Keratinocyte (primary cell): Measurements from ENCODE around the gene SLC22A1. TPM values are rescaled to one million over a fixed set of nuclear protein-coding genes. Genes with fewer than 3 reads are reported as not detected.

Experiments
- DNase-seq: peaks from one replicate; pipeline ENCODE4 v3.0.0-alpha.2; 2011; ENCODE audit warnings: low read depth, missing footprints, low spot score
- FAIRE-seq: peaks from 2 replicates; lab custom pipeline; 2011; peaks lifted over from hg19 to GRCh38; lab: Jason Lieb, UNC
- H2AFZ ChIP-seq: 2 replicates; pipeline ENCODE4 v1.6.0; 2012; ENCODE audit warnings: low read length, control low read depth, inconsistent platforms; ENCODE audit not compliant: control insufficient read depth
- H3K27ac ChIP-seq: 2 replicates; pipeline ENCODE4 v1.5.1; 2011; ENCODE audit warnings: low read length; ENCODE audit not compliant: control insufficient read depth, insufficient read depth
- H3K27me3 ChIP-seq: 3 replicates; pipeline ENCODE4 v1.6.0; 2011; ENCODE audit warnings: low read length; ENCODE audit not compliant: control insufficient read depth, insufficient read depth; ENCODE audit errors: extremely low read depth
- H3K36me3 ChIP-seq, 2 experiments: 2 replicates in 1 of 2; 3 replicates in 1 of 2; pipeline ENCODE4 v1.5.1; 2011; ENCODE audit warnings: low read length in 2 of 2, mild to moderate bottlenecking in 1 of 2; ENCODE audit not compliant: control insufficient read depth in 2 of 2, insufficient read depth in 2 of 2; ENCODE audit errors: extremely low read depth in 1 of 2
- H3K4me1 ChIP-seq: 3 replicates; pipeline ENCODE4 v1.5.1; 2011; ENCODE audit warnings: low read length; ENCODE audit not compliant: control insufficient read depth, insufficient read depth; ENCODE audit errors: extremely low read depth
- H3K4me2 ChIP-seq: 3 replicates; pipeline ENCODE4 v1.6.0; 2011; ENCODE audit warnings: low read depth, low read length; ENCODE audit not compliant: control insufficient read depth, insufficient read depth; ENCODE audit errors: extremely low read depth
- H3K4me3 ChIP-seq, 3 experiments: fragments of 200-600 bp in 1 of 3; sonication (generic) in 1 of 3; 2 replicates in 2 of 3; 3 replicates in 1 of 3; pipeline ENCODE4 v1.5.1; 2011 to 2016; ENCODE audit warnings: low read length in 3 of 3, mild to moderate bottlenecking in 3 of 3, control low read depth in 2 of 3, inconsistent platforms in 1 of 3, low read depth in 1 of 3, mixed read lengths in 1 of 3, mixed run types in 1 of 3, moderate library complexity in 1 of 3; ENCODE audit not compliant: control insufficient read depth in 2 of 3, insufficient read depth in 2 of 3; ENCODE audit errors: extremely low read depth in 1 of 3
- H3K79me2 ChIP-seq: 2 replicates; pipeline ENCODE4 v1.6.0; 2012; ENCODE audit warnings: low read length; ENCODE audit not compliant: control insufficient read depth, insufficient read depth
- H3K9ac ChIP-seq: 3 replicates; pipeline ENCODE4 v1.6.0; 2011; ENCODE audit warnings: low read length; ENCODE audit not compliant: control insufficient read depth, insufficient read depth; ENCODE audit errors: extremely low read depth
- H3K9me1 ChIP-seq: 3 replicates; pipeline ENCODE4 v1.6.0; 2011; ENCODE audit warnings: low read length; ENCODE audit not compliant: control insufficient read depth, insufficient read depth; ENCODE audit errors: extremely low read depth
- H3K9me3 ChIP-seq: 2 replicates; pipeline ENCODE4 v1.5.1; 2012; ENCODE audit warnings: low read depth, low read length; ENCODE audit not compliant: control insufficient read depth
- H4K20me1 ChIP-seq: 3 replicates; pipeline ENCODE4 v1.6.0; 2011; ENCODE audit warnings: low read length; ENCODE audit not compliant: control insufficient read depth, insufficient read depth; ENCODE audit errors: extremely low read depth
- CTCF ChIP-seq, 3 experiments: IDR thresholded peaks in 1 of 3; conservative IDR thresholded peaks in 1 of 3; optimal IDR thresholded peaks in 1 of 3; 2 replicates in 2 of 3; 3 replicates in 1 of 3; pipeline versions ENCODE3 to v1.5.1; 2011; ENCODE audit warnings: low read length in 3 of 3, mild to moderate bottlenecking in 3 of 3, moderate library complexity in 2 of 3, control low read depth in 1 of 3, inconsistent platforms in 1 of 3; ENCODE audit not compliant: insufficient read depth in 2 of 3; ENCODE audit errors: extremely low read depth in 1 of 3
- EZH2 ChIP-seq: IDR thresholded peaks from one replicate; pipeline ENCODE4 v1.6.1; 2012; ENCODE audit warnings: inconsistent platforms, mild to moderate bottlenecking, low read length, moderate library complexity
- dilution Hi-C: fragments of 300-500 bp; cut with MboI; formaldehyde crosslinking; loops from one replicate; pipeline ENCODE4 v1.7.0; 2020; ENCODE audit warnings: low sequenced_read_pairs; ENCODE audit not compliant: extremely low pct_ligation_motif_present
- polyA plus RNA-seq, 5 experiments: library from polyadenylated mRNA; depleted of rRNA in 3 of 5; stranded (reverse) in 3 of 5; stranded (forward) in 1 of 5; unstranded in 1 of 5; fragments of >200 nt; gene quantifications; 1 replicate in 1 of 5; 2 replicates in 3 of 5; 3 replicates in 1 of 5; pipeline versions ENCODE4 v1.2.1 to v1.2.3, GENCODE V29; 2011 to 2012; ENCODE audit warnings: missing spikeins in 2 of 5, low read depth in 1 of 5, low replicate concordance in 1 of 5

Gene SLC22A1
- polyA plus RNA-seq, 1 donor (not counting 4 experiments of a cell fraction or from before 2014, with no cell fraction given), result 0.76 TPM

GRCh38 chr6:160084198-160084776 lies 37.3 kb upstream of the SLC22A1 start:
- no peak for DNase-seq
- no peak for TF ChIP-seq CTCF (optimal IDR thresholded peaks at IDR 0.05 in 1 of 3, IDR thresholded peaks at IDR 0.05 in 1 of 3, conservative IDR thresholded peaks at IDR 0.05 in 1 of 3; ENCODE audit: extremely low read depth in 1 of 3, insufficient read depth in 2 of 3, low read length in 3 of 3)
- TF ChIP-seq EZH2, result no peak
- FAIRE-seq, result no peak

GRCh38 chr6:160085226-160085625 lies 36.4 kb upstream of the SLC22A1 start:
- Histone ChIP-seq H2AFZ (no peak overlapping the region), H3K4me2 (no peak overlapping the region), H3K79me2 (no peaks in the 10 kb centered on the region), H3K4me3 (no peak overlapping the region), H3K9me3 (no peaks in the 10 kb centered on the region), H4K20me1 (no peaks in the 10 kb centered on the region), H3K4me1 (no peaks in the 10 kb centered on the region), H3K9ac (no peak overlapping the region), H3K36me3 (peaks cover 44 to 46% of the 10 kb centered on the region in 2 experiments), H3K27ac (no peak overlapping the region), H3K9me1 (no peaks in the 10 kb centered on the region), H3K27me3 (no peaks in the 10 kb centered on the region)
- dilution Hi-C loops, result no loop called here
- TF ChIP-seq CTCF (optimal IDR thresholded peaks at IDR 0.05 in 1 of 3, IDR thresholded peaks at IDR 0.05 in 1 of 3, conservative IDR thresholded peaks at IDR 0.05 in 1 of 3; ENCODE audit: extremely low read depth in 1 of 3, insufficient read depth in 2 of 3, low read length in 3 of 3) (no peak), EZH2 (no peak)
- no peak for FAIRE-seq
- no peak for DNase-seq

More at GRCh38 chr6:160084198-160084776, 37.3 kb upstream of the SLC22A1 start:
- Histone ChIP-seq H2AFZ (no peak overlapping the region), H3K4me3 (no peak overlapping the region), H3K27me3 (no peaks in the 10 kb centered on the region), H3K9ac (no peak overlapping the region), H4K20me1 (no peaks in the 10 kb centered on the region), H3K27ac (no peak overlapping the region), H3K79me2 (no peaks in the 10 kb centered on the region), H3K4me1 (no peaks in the 10 kb centered on the region), H3K36me3 (peaks cover 45 to 49% of the 10 kb centered on the region in 2 experiments), H3K9me1 (no peaks in the 10 kb centered on the region), H3K9me3 (no peaks in the 10 kb centered on the region), H3K4me2 (no peak overlapping the region)
- dilution Hi-C loops, result no loop called here
